HG02678 (cell line): Measurements from ENCODE around the gene ADD1.

Experiments used
- ATAC-seq: cut with Tn5 transposase; IDR thresholded peaks from one replicate; pipeline ENCODE4 v1.9.1; 2021; ENCODE audit warnings: mild to moderate bottlenecking, moderate library complexity; ENCODE audit not compliant: unreplicated experiment

Gene ADD1

GRCh38 chr4:2879026-2879425 is 35.4 kb downstream of the ADD1 start:
- no peak for ATAC-seq

- ATAC-seq, result no peak
Measured at GRCh38 chr4:2881431-2881830, 37.8 kb downstream of the ADD1 start.

DNA sequence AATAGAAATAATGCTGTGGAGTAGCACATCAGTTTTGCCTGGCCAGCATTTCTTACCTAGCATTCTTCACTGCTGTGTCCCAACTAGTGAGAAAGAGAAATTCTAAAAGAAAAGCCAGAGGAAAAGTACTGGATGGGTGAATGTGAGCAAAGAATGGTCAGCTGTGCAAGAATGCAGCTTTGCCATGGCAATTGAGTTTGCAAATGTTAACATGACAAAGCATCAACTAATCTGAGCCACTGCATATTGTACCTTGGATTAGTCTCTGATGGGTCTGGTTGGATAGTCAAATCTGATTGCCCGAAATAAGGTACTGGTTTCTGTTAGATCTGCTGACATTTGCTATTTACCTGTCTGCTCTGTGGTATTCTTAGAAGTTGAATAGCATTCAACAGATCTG is 38.7 kb downstream of the ADD1 start:
- no peak for ATAC-seq

- no peak for ATAC-seq
Measured at GRCh38 chr4:2886161-2886560, 42.5 kb downstream of the ADD1 start.

DNA sequence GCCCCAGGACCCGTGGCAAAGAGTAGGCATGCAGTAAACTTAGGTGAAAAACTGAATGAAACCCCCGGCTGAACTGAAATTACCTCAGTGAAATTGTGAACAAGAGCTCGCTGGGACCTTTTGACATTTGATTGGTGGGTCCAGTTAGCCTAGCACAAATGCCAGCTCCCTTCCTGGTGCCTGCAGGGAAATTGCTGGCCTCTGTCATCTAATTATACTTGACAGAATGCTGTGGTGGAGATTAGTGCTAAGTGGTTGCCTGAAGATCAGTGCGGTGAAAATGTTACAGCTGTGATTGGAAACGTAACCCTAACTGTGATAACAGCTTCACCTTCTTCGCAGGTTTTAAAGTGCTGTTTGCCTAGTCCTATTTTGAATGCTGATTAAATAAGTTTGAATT is 43.0 kb downstream of the ADD1 start:
- no peak for ATAC-seq

DNA sequence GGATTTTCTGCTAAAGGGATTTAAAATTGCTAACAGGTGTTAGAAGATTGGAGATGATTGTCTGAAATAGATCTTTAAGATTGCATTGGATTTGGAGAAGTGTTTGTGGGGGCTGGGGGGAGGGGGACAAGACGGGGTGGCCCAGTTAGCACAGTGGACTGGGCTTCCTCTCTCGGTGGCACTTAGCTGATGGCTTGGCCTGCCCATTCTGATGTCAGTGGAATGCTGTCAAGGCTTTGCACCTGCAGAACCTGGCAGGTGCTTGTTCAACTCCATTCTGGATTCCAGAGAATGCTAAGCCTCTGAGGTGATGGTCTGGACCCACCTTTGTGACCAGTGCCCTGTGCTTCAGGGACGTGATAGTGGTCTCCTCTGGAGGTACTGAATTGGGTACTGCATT is 43.7 kb downstream of the ADD1 start:
- ATAC-seq, result no peak

DNA sequence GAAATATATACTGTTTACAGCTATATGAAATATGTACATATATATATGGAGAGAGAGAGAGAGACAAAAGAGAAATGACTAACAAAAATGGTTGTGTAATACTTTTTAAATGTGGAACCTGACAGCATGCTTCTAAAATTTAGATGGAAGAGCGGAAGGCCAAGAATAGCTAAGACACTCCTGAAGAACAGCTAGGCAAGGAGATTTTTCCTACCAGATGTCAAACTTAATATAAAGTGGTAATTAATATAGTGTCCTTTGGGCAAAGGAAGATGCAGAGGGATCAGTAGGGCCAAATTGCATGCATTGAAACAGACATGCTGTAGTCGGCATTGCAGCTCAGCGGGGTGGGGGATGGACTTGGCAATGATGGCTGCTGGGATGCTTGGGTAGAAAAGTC is 45.2 kb downstream of the ADD1 start:
- no peak for ATAC-seq

GRCh38 chr4:2891294-2891693 is 47.6 kb downstream of the ADD1 start:
- ATAC-seq, result no peak

GRCh38 chr4:2893772-2894171 is 50.1 kb downstream of the ADD1 start:
- no peak for ATAC-seq

DNA sequence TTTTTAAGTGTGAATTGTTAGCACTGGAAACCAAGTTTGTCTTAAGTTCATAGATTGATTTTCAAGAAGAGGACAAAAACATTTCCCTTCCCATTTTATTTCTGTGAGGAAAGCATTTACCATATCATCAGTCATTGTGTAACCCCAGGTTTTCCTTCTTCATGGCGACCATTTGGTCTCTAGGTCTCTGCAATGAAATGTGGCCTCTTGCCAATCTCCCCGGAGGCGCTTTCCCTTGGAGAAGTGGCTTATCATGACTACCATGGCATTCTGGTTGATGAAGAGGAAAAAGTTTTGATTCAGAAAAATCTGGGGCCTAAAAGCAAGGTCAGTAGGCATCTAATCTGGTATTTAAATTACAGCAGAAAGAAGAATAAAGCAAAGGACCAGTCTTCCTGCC is 54.4 kb downstream of the ADD1 start:
- no peak for ATAC-seq

DNA sequence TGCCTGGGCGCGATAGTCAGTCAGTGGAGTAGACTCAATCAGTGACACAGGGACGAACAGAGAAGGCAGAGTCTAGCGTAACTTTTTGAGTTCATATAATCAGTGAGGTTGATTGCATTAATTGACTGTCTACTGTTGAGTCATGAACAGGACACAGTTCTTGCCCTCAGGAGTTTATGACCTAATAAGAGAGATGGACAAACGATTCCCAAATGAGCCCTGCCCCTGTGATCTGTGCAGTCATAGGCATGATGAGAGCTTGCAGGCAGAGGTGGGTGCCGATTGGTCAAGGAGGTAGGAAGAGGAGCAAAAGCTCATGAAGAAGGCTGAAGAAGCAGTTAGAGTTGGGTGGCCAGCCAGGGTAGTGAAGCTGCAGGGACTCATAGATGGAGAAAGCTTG is 57.1 kb downstream of the ADD1 start:
- ATAC-seq, result no peak

DNA sequence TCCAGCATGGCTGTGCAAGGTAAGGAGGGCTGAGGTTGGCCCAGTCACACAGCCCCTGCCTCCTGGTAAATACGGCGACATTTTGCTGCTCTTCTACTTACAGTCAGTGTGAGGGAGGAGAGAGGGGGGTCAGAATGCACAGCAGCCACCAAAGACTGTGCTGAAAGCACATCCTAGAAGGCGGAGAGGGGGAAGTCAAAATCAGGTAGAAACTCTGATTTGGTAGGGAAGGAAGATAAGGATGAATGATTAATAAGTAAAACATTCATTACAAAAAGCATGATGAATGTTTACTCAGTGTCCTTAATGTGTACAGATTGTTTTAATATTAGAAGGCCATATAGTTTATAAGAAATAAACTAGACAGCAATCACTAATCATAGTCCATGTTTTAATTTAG is 57.5 kb downstream of the ADD1 start:
- ATAC-seq, result no peak

DNA sequence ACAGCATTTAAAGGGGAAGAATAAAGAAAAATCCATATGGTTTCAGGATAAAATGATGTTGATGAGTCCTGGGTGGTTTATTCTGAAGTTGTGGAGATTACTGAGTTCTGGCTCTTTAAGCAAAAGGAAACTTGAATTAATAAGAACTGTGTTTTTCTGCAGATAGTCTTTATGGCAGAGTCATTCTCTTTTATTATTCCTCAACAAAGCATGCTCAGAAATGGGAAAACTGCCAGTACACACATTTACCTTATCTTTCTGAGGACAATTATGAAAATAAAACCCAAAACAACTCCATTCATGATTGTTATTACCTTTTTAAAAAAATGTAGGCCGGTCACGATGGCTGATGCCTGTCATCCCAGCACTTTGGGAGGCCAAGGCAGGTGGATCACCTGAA is 58.5 kb downstream of the ADD1 start:
- ATAC-seq, result no peak

DNA sequence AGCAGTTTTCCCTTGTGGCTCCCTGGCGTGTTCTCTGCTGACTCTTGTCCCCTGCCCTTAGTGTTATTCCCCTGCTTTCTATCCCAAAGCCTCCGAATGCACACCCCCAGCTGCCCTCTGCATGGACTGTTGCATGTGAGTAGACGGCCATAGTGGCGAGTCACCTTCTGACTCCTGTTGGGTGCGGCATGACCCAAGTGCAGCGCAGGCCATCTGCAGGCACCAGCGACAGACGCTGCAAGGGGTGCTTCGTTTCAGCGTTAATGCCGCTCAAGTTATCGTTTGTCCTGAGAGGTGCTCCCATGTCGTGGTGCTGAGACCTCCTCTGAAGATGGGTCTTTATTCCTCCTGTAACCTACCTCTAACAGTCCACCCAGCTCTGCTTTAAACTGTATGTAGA is 61.9 kb downstream of the ADD1 start:
- no peak for ATAC-seq

DNA sequence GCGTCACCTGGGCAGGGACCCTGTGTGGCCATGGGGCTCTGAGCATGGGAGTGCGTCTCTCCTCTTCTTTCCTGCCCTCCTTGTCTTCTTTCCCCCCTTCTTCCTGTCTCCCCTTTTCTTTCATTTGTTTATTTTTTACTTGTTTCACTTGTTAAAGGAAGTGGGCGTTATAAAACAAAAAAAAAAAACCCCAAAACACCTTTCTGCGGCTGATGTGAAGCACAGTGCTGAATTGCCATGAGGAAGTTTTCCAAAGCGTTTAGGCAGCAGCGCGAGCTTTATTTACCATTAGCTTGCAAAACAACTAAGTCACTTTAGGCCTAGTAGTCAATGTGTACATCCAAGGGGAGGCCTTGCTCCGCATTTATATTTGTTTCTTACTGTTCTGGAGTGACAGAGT is 62.6 kb downstream of the ADD1 start:
- ATAC-seq, result no peak

DNA sequence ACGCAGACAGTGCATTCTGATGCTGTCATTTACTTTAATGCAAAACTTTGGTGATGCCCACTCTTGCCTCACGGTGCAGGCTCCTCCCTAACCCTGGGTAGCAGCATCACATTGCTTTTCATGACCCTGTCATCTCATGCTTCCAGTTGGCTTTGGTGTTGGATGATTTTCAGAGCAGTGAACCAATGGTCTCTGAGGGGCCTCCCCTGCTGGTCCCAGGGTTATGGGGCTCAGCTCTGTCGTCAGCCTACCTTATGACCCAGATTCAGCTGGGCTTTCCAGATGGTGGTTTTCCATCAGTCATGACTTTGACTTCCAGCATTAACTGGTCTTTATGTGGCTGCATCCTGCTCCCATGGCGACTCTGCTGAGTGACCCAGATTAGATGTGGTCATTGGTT is 63.6 kb downstream of the ADD1 start:
- no peak for ATAC-seq

GRCh38 chr4:2907706-2908293 is 64.2 kb downstream of the ADD1 start:
- ATAC-seq, result no peak

GRCh38 chr4:2908686-2909085 is 65.0 kb downstream of the ADD1 start:
- no peak for ATAC-seq

DNA sequence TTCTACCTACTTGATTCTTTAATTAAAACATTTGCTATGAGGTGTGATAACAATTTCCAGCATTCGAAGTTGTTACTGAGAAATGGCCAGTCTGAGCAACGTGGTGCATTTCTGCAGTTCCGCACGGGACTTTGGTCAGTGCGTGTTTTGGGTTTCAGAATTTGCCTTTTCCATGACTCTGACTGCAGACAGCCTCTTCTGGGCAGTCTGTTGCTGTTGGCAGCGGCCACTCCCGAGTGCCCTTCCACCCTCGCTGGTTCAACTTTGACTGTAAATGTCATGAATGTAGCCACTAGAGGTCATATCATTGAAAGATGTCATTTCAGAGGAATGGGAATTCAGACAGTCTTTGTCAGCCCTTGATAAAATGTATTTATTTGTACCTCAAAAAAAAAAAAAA is 65.9 kb downstream of the ADD1 start:
- ATAC-seq, result no peak

- ATAC-seq, result no peak
Measured at GRCh38 chr4:2910409-2910808, 66.8 kb downstream of the ADD1 start.

DNA sequence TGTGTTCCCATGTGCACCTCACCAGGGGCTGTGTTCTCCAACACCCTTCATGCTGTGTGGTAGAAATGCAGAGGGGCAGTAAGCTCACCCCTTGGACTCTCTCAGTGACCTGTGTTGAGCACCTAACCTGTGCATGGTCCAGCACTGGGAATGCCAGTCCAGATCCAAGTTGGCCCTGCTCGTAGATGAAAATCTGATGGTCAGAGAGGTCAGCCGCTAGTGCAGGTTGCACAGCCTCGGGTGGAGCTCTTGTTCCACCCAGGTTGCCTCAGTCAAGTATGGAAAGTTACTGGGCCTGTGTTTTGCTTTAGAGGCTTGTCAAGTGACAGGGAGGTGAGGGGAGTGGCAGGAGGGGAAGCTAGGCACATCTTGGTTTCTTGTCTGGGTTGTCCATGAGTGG is 68.2 kb downstream of the ADD1 start:
- no peak for ATAC-seq

DNA sequence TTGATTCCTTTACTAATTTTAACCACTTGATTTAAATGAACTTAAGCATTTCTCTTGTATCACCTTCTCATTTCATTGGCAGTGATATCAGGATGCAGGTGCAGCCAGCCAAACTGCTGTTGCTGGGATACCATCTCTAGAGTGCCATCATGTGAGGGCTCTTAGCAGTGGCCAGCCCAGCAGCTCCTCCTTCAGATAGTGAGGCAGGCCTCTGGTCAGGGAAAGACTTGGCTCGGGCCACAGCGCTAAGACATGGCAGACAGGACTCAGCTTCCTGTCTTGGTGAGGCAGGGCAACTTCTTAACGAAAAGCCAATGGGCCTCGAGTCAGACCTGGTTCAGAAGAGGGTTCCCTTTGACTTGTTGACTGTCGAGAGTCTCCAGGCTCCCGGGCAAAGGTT is 69.5 kb downstream of the ADD1 start:
- ATAC-seq, result no peak

DNA sequence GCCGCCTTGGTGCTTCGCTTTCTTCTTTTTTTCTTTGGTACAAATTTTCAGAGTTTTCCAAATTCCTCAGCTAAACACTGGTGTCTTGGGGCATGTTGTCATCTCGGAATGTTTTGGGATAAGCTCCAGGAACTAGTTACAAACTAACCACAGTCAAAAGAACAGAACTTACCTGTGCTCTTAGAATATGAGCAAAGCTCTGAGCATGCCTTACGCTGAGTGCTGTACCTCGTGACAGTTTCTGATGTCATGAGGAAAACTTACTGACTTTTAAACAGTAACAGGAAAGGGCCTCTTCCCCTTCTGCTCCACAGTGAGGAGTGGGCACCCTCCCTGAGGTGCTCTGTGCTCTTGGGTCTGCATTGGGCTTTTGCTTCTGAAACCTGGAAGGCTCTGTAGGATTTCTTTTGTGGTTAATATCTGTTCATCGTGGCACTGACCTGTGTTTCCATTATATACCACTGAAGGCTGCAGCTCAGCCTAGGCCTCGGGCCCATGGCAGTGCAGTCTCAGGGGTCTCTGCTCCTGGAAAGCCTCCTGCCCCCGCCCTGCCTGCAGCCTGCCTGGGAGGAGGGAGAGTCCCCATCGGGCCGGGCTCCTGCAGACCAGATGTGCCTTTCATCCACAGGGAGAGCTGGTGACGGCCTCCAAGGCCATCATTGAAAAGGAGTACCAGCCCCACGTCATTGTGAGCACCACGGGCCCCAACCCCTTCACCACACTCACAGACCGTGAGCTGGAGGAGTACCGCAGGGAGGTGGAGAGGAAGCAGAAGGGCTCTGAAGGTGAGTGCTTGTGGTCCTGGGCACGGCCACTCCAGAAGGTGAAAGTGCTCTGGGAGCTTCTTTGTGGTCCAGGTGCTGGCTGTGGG is 70.8 kb downstream of the ADD1 start:
- no peak for ATAC-seq
